K562 (cell line): ENCODE measurements around the gene ELOVL5. TPM values are rescaled to one million over a fixed set of nuclear protein-coding genes. Genes with fewer than 3 reads are reported as not detected.
A peak's percentile ranks its signal among the peaks of the same experiment; 100 is the strongest.

Source experiments
- CCNT2 ChIP-seq: IDR thresholded peaks from 2 replicates; pipeline ENCODE4 v1.6.1; 2011; ENCODE audit warnings: borderline replicate concordance, low read depth, mild to moderate bottlenecking, moderate library complexity, mixed read lengths, low read length; ENCODE audit not compliant: insufficient read length; ENCODE audit errors: extremely low read depth
- EZH2 ChIP-seq: IDR thresholded peaks from 2 replicates; pipeline ENCODE4 v1.6.1; 2012; ENCODE audit warnings: low read depth, mild to moderate bottlenecking, inconsistent platforms, low read length, borderline replicate concordance
- FOS ChIP-seq: IDR thresholded peaks from 3 replicates; pipeline ENCODE4 v1.6.1; 2011; ENCODE audit not compliant: insufficient read length; ENCODE audit errors: extremely low read depth
- FOXK2 ChIP-seq, 2 experiments: fragments of 450-650 bp; IDR thresholded peaks in 1 of 2; conservative IDR thresholded peaks in 1 of 2; 2 replicates each; pipeline ENCODE4 v1.6.1; 2016; ENCODE audit warnings: low read depth in 2 of 2, mild to moderate bottlenecking in 1 of 2
- HMG20B ChIP-seq: fragments of 250-450 bp; sonication (Bioruptor Pico); IDR thresholded peaks from 2 replicates; pipeline ENCODE4 v1.5.0; 2021; ENCODE audit warnings: mild to moderate bottlenecking
- HNRNPK ChIP-seq: fragments of 200-400 bp; formaldehyde crosslinking; IDR thresholded peaks from one replicate; pipeline ENCODE4 v1.6.1; 2018; ENCODE audit warnings: mild to moderate bottlenecking, low read depth, low read length; ENCODE audit not compliant: poor library complexity, severe bottlenecking
- ILF3 ChIP-seq: fragments of 450-650 bp; IDR thresholded peaks from 2 replicates; pipeline ENCODE4 v1.6.1; 2018; ENCODE audit warnings: antibody characterized with exemption, mild to moderate bottlenecking, moderate library complexity, borderline replicate concordance
- MLLT1 ChIP-seq, 2 experiments: fragments of 450-650 bp; IDR thresholded peaks; 2 replicates each; pipeline ENCODE4 v1.6.1; 2016
- NCOA1 ChIP-seq: fragments of 450-650 bp; IDR thresholded peaks from 2 replicates; pipeline ENCODE4 v1.6.1; 2016; ENCODE audit warnings: low read depth
- NFATC3 ChIP-seq: fragments of 450-650 bp; IDR thresholded peaks from 2 replicates; pipeline ENCODE4 v1.6.1; 2017; ENCODE audit warnings: mild to moderate bottlenecking
- POU5F1 ChIP-seq: fragments of 150-350 bp; IDR thresholded peaks from 2 replicates; pipeline ENCODE4 v1.6.1; 2014; ENCODE audit warnings: borderline replicate concordance, low read length, low read depth, mild to moderate bottlenecking; ENCODE audit not compliant: partially characterized antibody
- SMARCA5 ChIP-seq: fragments of 450-650 bp; IDR thresholded peaks from 2 replicates; pipeline ENCODE4 v1.6.1; 2016
- SMARCB1 ChIP-seq: IDR thresholded peaks from 2 replicates; pipeline ENCODE4 v1.6.1; 2011; ENCODE audit warnings: improper control_type of control experiment, low read depth; ENCODE audit not compliant: insufficient read length
- THAP7 ChIP-seq: fragments of 250-450 bp; sonication (Bioruptor Pico); IDR thresholded peaks from 2 replicates; pipeline ENCODE4 v1.5.0; 2021
- ZFX ChIP-seq: sonication (generic); formaldehyde crosslinking; IDR thresholded peaks from 2 replicates; pipeline ENCODE4 v1.8.0; 2022; ENCODE audit warnings: mild to moderate bottlenecking, missing genetic modification reagents, moderate library complexity
- ZNF174 ChIP-seq: fragments of 250-450 bp; sonication (Bioruptor Pico); IDR thresholded peaks from 2 replicates; pipeline ENCODE4 v1.4.0; 2020; ENCODE audit warnings: mild to moderate bottlenecking
- ZNF696 ChIP-seq: fragments of 250-450 bp; sonication (Bioruptor Pico); conservative IDR thresholded peaks from 2 replicates; pipeline ENCODE4 v1.4.0; 2020; ENCODE audit warnings: mild to moderate bottlenecking, moderate library complexity
- ZNF707 ChIP-seq: fragments of 250-450 bp; sonication (Bioruptor Pico); conservative IDR thresholded peaks from 2 replicates; pipeline ENCODE4 v1.8.0; 2022; ENCODE audit warnings: inconsistent platforms, mild to moderate bottlenecking, moderate library complexity
- ZNF76 ChIP-seq: fragments of 250-450 bp; sonication (Bioruptor Pico); IDR thresholded peaks from 2 replicates; pipeline ENCODE4 v1.4.0; 2020; ENCODE audit warnings: mild to moderate bottlenecking, moderate library complexity, borderline replicate concordance
- ZNF780A ChIP-seq: fragments of 250-450 bp; sonication (Bioruptor Pico); IDR thresholded peaks from 2 replicates; pipeline ENCODE4 v1.5.0; 2021; ENCODE audit warnings: mild to moderate bottlenecking
- ZZZ3 ChIP-seq: fragments of 450-650 bp; IDR thresholded peaks from 2 replicates; pipeline ENCODE4 v1.6.1; 2016; ENCODE audit warnings: antibody characterized with exemption, mild to moderate bottlenecking, moderate library complexity
- polyA plus RNA-seq, 8 experiments: library from polyadenylated mRNA; depleted of rRNA in 4 of 8; stranded (reverse) in 5 of 8; unstranded in 3 of 8; fragments of >200 nt; fragmentation: Nextera tagmentation in 2 of 8; fragmentation: Illumina TruSeq in 1 of 8; extraction: Ambion mirVana in 2 of 8; extraction: Trizol in 1 of 8; gene quantifications; 2 replicates each; pipeline versions ENCODE4 v1.2.1 to v1.2.3, GENCODE V29; 2011 to 2014; ENCODE audit warnings: inconsistent platforms in 1 of 8, missing spikeins in 1 of 8
- total RNA-seq, 7 experiments: library from RNA; depleted of rRNA in 6 of 7; stranded (reverse); fragments of >200 nt in 6 of 7; fragmentation: Illumina TruSeq in 2 of 7; extraction: Trizol in 2 of 7; gene quantifications; 2 replicates each; pipeline versions ENCODE4 v1.2.1 to v1.2.3, GENCODE V29; 2011 to 2021; ENCODE audit warnings: low replicate concordance in 1 of 7
- TF ChIP-seq, protein P1 (sequence below): fragments of 200-800 bp; sonication (Bioruptor generic); IDR thresholded peaks from 2 replicates; pipeline ENCODE4 v1.6.1; 2016; ENCODE audit warnings: missing genetic modification characterization, missing compliant biosample characterization

The ELOVL5 gene
- total and polyA plus RNA-seq, 9 of the 15 experiments (the other 6 are each of a cell fraction or from before 2014, with no cell fraction given), result 70.6 to 245 (median 132) TPM

- TF ChIP-seq ZFX (CRISPR knock-in tag), result peak; percentile 91
- no peak for TF ChIP-seq ZZZ3
- TF ChIP-seq MLLT1 (IDR thresholded peaks at IDR 0.05), result peak in 1 of 2 experiments; percentile 94; a peak in 2 of 4 replicates
- no peak for TF ChIP-seq POU5F1
- TF ChIP-seq FOXK2 (conservative IDR thresholded peaks at IDR 0.05 in 1 of 2, IDR thresholded peaks at IDR 0.05 in 1 of 2; ENCODE audit: low read depth in 2 of 2), result peak in 1 of 2 experiments; percentile 12; a peak in 1 of 4 replicates
- TF ChIP-seq THAP7 (CRISPR knock-in tag), result peak; percentile 55; the same call in 1 of the 2 replicates
- no peak for TF ChIP-seq FOS
- TF ChIP-seq ZNF780A (CRISPR knock-in tag), result no peak
- TF ChIP-seq NFATC3, result no peak
- peak; percentile 95 for TF ChIP-seq NCOA1
- no peak for TF ChIP-seq HMG20B (CRISPR knock-in tag)
- TF ChIP-seq EZH2, result no peak
- no peak for TF ChIP-seq ZNF696 (CRISPR knock-in tag)
- TF ChIP-seq SMARCB1, result no peak
- 0 out of 2 replicates have a peak, but pooled peaks have one; percentile 14 for TF ChIP-seq ZNF707 (CRISPR knock-in tag)
- 0 out of 2 replicates have a peak, but pooled peaks have one; percentile 46 for TF ChIP-seq ZNF76 (CRISPR knock-in tag)
- no peak for TF ChIP-seq HNRNPK
- TF ChIP-seq CCNT2, result peak; percentile 94
- TF ChIP-seq ZNF174 (CRISPR knock-in tag), result no peak
- no peak for TF ChIP-seq ILF3
- TF ChIP-seq SMARCA5, result no peak
- TF ChIP-seq, protein P1, sequence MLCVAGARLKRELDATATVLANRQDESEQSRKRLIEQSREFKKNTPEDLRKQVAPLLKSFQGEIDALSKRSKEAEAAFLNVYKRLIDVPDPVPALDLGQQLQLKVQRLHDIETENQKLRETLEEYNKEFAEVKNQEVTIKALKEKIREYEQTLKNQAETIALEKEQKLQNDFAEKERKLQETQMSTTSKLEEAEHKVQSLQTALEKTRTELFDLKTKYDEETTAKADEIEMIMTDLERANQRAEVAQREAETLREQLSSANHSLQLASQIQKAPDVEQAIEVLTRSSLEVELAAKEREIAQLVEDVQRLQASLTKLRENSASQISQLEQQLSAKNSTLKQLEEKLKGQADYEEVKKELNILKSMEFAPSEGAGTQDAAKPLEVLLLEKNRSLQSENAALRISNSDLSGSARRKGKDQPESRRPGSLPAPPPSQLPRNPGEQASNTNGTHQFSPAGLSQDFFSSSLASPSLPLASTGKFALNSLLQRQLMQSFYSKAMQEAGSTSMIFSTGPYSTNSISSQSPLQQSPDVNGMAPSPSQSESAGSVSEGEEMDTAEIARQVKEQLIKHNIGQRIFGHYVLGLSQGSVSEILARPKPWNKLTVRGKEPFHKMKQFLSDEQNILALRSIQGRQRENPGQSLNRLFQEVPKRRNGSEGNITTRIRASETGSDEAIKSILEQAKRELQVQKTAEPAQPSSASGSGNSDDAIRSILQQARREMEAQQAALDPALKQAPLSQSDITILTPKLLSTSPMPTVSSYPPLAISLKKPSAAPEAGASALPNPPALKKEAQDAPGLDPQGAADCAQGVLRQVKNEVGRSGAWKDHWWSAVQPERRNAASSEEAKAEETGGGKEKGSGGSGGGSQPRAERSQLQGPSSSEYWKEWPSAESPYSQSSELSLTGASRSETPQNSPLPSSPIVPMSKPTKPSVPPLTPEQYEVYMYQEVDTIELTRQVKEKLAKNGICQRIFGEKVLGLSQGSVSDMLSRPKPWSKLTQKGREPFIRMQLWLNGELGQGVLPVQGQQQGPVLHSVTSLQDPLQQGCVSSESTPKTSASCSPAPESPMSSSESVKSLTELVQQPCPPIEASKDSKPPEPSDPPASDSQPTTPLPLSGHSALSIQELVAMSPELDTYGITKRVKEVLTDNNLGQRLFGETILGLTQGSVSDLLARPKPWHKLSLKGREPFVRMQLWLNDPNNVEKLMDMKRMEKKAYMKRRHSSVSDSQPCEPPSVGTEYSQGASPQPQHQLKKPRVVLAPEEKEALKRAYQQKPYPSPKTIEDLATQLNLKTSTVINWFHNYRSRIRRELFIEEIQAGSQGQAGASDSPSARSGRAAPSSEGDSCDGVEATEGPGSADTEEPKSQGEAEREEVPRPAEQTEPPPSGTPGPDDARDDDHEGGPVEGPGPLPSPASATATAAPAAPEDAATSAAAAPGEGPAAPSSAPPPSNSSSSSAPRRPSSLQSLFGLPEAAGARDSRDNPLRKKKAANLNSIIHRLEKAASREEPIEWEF (CRISPR knock-in tag), result no peak
Measured at GRCh38 chr6:53359095-53359842, 10.5 kb upstream of the ELOVL5 start (continued).
